ENCODE results near the gene HMGN4. TPM values are rescaled to one million over a fixed set of nuclear protein-coding genes. Genes with fewer than 3 reads are reported as not detected.
A peak's percentile ranks its signal among the peaks of the same experiment; 100 is the strongest.
"Not testable (repeated sequence)": the region's sequence is repeated elsewhere in the genome, so short reads cannot be mapped to it uniquely, and the experiment has no call there.

HMGN4 gene
- total RNA-seq, 1 donor from 2014 or later: 48.4 TPM

DNA sequence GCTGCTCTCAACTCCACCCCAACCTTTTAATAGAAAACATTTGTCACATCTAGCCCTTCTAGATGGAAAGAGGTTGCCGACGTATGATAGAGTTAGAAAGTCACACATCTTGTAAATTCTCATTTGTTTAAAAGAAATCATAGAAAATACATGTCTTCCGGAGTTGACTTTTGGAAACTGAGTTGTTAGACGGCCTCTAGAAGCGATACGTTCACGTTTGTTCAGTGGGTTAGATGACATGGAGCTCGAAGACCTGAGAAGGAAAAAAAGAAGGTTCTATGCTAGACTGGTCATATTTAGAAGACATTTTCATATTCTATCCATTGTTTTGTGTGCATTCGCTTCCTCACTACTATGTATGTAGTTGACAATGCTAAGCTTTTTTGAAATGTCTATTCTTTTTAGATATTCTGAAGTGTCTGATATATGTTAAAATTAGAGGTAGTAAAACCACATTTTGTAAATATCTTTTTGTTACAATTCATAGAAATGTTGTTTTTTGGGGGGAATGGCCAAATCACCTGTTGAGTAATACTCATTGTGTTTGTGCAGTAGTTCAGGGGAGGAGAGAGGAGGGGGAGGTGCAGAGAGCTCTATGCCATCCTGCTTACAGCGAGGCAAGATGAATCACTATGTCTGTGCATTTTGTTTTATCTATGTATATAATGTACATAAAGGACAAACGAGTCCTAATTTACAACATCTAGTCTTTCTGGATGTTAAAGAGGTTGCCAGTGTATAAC, 15.5 kb upstream of the HMGN4 start:
- peak; percentile 31 for DNase-seq (ENCODE audit: low spot score)

DNA sequence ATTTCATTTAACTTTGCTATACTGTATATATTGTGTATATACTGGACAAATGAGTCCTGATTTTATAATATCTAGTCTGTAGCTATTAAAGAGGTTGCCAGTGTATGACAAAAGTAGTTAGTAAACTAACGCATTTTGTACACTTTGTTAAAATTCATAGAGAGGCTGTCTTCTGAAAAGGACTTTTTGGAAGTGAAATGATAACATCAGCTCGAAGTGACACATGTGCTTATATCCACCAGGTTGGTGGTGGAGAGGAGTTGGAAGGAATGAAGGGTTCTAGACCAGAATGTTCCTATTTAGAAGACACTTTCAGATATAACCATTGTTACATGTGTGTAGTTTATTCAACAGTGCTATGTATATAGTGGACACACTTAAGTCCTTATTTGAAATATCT, 13.9 kb upstream of the HMGN4 start:
- DNase-seq (ENCODE audit: low spot score): not testable (repeated sequence)

DNA sequence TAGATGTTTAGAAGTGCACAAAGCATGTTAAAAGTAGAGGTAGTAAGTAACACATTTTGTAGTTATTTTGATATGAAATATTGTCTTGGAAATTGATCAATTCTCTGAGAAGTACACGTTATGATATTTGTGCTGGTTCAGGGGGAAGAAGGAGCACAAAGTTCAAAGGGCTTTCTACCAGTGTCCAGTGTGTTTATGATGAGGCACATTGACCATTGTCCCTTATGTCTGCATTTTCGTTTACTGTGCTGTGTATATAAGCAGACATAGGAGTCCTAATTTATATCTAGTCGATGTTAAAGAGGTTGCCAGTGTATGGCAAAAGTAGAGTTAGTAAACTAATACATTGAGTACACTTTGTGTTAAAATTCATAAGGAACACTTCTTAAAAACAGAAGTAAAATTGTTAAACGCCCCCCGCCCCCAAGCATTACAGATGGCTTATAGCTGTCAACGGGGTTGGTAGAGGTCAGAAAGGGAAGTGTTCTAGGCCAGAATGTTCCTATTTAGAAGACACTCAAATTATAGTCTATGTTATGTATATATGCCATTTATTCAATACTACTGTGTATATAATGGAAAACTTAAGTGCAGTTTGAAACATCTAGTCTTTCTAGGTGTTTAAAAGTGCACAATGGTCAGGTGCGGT, 13.3 kb upstream of the HMGN4 start:
- DNase-seq (ENCODE audit: low spot score): no peak

DNA sequence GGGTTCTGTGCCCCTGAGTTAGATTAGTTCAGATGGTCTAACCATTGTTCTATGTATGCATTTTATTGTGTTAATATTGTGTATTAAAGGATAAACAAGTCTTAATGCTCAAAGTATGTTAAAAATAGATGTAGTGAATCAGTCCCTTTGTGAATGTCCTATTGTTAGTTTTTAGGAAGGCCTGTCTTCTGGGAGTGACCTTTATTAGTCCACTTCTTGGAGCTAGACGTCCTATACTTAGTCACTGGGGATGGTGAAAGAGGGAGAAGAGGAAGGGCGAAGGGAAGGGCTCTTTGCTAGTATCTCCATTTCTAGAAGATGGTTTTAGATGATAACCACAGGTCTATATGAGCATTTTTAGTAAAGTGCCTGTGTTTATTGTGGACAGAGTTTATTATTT, 12.3 kb upstream of the HMGN4 start:
- DNase-seq (ENCODE audit: low spot score): no peak

DNA sequence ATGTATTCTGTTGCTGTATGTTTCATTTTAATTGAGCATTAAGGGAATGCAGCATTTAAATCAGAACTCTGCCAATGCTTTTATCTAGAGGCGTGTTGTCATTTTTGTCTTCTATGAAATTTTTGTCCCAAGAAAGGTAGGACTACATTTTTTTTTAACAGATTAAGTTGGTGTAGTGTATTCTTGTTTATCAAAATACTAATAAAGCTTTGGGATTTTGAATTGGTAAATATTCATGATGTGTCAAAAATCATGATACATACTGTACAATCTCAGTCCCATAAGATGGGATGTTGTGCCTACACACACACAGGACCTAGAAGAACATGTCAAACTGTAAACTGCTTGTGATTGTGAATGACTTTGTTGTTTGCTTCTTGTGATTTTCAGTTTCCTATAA, 11.2 kb upstream of the HMGN4 start:
- DNase-seq (ENCODE audit: low spot score): no peak

DNA sequence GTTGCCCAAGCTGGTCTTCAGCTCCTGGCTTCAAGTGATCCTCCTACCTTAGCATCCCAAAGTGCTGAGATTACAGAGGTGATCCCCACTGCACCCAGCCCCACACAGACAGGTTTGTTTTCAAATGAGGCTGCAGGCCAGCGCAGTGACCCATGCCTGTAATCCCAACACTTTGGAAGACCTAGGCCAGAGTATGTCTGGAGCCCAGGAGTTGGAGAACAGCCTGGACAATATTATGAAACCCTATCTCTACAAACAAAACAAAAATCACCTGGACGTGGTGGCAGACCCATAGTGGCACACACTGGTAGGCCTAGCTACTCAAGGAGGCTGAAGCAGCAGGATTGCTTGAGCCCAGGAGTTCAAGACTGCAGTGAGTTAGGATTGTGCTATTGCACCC, 8.0 kb upstream of the HMGN4 start:
- no peak for DNase-seq (ENCODE audit: low spot score)

DNA sequence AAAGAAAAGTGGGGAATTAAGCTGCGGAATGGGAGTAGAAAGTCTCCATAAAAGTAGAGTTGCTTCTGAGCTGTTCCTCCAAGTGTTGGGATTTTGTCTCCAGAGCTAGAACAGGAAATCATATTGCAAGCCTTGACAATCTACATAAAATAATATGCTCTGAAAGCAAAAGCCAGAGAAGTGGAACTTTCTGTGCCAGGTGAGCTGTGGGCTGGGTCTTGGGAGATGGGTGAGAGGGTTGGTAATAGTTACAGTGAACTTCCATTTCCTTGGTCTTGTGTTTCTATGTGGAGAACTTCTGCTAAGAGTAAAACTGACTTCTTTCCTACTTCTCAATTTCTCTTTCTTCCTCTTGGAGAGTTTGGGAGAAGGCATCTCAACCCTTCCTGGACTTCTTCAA, 6.3 kb upstream of the HMGN4 start:
- DNase-seq (ENCODE audit: low spot score): no peak

DNA sequence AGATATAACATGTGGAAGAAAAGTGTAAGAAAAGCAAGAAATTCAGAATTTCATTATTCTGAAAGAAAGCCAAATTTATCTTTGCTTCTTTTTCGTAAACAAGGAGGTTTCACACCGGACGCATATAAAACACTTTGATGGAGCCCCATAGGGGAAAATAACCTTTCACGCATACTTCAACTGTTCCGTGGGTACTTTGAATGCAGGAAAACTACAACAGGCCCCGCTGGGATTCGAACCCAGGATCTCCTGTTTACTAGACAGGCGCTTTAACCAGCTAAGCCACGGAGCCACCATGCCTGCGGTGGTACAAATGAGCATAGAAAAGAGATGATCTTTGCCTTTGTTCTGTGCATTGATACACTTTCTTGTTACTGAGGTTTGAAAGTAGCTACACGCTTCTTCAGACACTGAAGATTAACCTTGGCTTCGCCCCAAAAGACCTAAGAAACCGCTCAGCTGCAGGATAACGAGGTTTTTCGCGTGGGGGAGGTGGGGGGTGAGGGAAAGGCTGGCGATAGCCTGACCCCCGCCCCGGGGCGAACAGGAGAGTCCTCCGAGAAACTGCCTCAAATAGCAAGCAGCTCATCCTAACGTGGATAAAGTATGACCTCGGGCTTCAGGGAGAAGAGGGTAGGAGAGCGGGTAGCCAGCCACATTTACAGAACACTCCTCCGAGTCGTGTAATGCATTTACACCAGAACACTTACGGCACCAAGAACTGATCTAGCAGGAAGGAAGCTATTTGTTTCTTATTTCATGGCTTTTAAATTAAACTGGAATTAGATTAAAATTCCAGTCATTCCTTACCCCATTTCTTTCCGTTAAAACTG, 5.3 kb upstream of the HMGN4 start:
- DNase-seq (ENCODE audit: low spot score): peak; percentile 97

DNA sequence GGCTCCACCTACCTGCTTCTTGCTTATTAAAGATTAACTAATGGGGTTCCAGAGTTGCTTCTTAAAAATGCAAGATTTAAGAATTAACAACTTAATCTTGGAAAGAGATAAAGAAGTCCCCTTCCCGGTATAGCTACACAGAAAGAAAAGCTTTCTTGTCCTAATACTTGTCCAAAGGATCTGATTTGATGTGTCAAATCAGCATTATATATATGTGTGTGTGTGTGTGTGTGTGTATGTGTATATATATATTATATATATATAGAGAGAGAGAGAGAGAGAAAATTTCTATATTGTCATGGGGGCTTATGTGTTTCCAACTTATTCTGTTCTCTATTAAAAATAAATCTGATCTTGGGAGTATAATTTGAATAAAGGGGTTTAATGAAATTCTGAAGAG, 4.6 kb upstream of the HMGN4 start:
- DNase-seq (ENCODE audit: low spot score): no peak

DNA sequence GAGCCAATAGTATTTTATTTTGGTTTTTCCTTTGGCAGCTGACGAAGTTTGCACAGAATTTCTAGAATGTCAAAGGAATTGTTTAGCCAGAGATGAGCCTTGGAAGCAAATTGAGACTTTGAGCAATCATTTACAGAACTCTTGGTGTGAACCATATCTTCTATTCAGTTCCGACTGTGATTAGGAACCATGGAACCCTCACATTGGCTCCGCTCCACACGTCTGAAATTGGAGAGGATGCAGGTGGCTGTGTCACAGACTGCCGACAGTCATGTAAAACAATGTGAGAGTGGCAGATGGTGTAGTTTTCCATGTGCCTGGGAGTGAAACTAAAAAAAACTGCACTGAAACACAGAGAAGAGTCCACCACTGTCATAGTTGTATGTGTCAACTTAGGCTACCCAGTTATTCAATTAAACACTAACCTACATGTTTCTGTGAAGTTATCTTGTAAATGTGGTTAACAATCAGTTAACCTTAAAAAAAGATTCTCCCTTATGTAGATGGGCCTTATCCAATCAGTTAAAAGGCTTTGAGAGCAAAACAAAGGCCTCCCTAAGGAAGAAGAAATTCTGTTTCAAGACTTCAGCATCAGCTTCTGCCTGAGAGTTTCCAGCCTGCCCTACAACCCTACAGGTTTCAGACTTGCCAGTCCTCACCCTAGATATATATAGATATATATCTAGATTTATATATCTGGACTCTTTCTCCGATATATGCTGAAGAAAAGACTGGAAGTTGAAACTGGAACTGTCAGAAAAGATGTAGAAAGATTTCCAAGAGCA, 3.3 kb upstream of the HMGN4 start:
- DNase-seq (ENCODE audit: low spot score): no peak

DNA sequence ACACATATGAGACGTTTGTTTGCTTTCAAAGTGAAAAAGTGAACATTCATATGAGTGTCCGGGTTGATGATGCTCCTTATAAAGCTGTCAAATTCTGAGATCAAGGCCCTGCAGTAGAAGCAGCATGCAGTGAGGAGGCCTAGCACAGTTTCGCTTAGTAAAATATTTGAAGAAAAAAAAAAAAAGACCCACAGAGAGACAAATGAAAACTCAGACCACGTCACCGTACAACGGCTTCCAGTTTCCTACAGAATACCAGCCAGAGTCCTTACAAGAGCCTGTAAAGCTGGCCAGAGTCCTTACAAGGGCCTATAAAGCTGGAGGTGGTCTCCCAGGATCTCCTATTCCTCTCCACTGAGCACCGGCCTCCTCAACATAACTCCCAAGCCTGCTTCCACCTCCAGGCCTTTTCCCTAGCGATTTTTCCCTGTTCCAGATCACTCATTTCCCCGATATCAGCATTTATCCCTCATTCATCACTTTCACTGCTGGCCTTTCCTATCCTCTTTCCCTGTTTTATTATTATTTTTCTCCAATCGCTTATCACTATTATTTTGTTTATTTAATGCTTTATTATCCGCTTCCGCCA, 1.5 kb upstream of the HMGN4 start:
- peak; percentile 86 for DNase-seq (ENCODE audit: low spot score)

DNA sequence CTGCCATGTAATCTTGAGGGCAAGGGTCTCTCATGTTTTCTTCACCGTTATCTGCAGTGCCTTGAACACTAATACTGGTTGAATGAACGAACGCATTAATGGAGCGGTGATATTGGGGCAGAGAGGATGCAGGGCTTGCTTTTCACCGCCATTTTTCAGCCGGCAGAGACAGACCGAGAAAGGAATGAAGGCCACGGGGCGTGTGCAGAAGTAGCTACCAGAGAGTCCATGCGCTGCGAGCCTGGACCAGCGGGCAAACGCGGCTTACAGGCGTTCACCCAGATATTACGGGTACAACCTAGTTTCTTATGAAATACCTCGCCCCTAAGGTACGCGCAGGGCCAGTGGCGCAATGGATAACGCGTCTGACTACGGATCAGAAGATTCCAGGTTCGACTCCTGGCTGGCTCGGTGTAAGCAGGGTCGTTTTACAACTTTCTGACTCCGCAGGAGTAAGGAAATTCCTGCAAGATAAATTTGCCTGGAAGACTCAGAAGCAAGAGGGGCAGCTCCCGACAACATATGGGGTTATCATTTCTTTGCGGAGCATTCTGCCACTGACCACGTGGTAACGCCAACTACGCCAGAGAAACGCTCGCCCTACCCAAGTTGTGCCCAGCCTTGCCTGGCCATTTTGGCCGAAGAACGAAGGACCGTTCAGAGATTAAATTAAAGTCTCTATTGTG, 863 bp upstream of the HMGN4 start:
- DNase-seq (ENCODE audit: low spot score): peak; percentile 94

DNA sequence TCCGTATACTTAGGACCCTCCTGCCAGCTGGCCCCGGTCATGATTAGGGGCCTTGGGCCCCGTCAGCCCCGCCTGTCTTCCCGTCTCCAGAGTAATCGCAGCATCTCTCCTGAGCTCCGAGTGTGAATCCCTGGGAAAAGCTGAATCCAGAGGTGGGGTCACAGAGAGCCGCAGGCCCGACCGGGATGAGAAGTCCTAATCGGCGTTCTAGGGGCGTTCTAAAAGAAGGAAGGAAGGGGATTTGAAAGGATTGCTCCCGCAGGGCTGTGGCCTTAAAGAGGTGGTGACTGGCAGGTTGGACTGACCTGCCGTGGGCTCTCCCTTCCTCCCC, 371 bp downstream of the HMGN4 start:
- DNase-seq (ENCODE audit: low spot score): no peak

DNA sequence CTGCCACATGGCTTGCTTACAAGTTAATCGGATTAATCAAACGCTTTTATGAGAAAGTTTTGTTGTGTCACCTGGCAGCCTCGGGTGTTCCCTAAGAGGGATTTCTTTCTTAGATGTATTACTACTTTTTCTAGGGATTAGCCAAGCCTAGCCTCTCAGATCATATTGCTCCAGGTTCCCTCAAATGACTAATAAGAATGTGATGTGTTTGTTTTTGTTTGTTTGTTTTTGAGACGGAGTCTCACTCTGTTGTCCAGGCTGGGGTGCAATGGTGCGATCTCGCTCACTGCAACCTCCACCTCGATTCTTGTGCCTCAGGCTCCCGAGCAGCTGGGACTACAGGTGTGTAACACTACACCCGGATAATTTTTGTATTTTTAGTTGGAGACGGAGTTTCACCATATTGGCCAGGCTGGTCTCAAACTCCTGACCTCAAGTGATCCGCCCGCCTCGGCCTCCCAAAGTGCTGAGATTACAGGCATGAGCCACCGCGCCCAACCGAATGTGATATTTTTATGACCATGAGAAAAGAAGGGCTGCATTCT, 977 bp downstream of the HMGN4 start:
- DNase-seq (ENCODE audit: low spot score): no peak

DNA sequence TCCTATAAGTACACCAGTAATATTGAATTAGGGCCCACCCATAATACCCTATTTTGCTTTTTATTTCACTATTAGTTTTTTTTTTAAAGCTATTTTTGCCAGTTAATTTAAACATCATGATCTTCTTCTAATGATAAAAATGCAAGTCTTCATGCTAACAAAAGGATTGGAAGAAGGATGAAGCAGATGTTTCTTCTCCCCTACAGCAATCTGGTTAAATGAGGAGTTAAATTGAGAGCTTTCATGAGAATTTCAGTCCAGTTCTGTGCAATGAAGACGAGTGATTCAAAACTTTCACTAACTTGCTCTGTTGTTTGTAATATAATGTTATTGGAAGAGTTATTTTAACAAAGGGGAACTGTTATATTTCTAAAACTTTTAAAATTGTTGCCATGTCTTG, 3.4 kb downstream of the HMGN4 start:
- DNase-seq (ENCODE audit: low spot score): no peak

DNA sequence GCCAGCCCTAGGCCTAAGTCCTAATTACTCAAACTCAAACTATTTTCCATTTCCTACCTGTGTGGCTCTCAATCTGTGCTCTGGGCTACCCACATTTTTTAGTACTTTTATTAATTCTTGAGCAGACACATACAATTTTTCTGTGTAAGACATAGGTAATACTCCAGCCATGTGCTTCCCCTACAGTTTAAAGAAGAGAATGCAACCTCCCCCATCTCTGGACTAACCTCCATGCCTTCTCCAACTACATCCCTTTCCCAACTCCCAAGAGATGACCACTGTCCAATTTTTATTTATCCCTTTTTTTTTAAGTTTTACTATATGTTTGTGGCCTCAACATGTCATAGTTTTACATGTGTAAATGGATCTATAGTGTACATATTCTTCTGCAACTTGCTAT, 5.8 kb downstream of the HMGN4 start:
- DNase-seq (ENCODE audit: low spot score): no peak

DNA sequence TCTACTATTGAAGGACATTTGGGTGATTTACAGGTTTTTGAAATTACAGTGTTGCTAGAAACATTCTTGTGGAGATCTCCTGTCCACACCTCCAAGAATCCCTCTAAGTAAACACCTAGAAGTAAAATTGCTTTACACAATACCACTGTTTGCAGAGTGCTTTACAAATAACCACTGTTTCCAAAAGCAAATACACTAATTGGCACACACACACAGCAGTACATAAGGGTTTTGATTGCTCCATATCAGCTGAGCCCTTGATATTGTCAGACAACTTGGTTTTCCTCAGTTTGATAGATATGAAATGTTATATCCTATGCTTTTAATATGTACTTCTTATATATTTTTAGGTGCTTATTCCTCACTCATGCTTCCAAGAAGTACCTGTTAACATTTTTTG, 6.3 kb downstream of the HMGN4 start:
- no peak for DNase-seq (ENCODE audit: low spot score)

DNA sequence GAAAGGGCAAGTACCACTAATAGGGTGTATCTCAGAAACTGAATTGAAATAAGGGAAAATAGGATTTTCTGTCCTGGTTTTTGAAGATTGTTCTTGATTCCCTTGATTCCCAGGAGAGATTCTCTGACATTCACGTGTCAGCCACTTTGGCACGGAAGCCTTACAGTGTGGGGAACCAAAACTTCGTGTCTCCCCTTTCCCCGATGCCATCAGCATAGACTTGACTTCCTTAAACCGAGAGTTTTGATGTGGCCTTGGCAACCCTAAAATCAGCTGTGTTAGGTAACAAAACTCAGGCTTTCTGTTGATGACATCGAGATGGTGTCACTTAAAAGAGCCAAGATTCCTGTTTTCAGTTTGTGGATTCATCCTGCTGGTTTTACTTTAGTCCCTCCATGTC, 7.5 kb downstream of the HMGN4 start:
- no peak for DNase-seq (ENCODE audit: low spot score)

DNA sequence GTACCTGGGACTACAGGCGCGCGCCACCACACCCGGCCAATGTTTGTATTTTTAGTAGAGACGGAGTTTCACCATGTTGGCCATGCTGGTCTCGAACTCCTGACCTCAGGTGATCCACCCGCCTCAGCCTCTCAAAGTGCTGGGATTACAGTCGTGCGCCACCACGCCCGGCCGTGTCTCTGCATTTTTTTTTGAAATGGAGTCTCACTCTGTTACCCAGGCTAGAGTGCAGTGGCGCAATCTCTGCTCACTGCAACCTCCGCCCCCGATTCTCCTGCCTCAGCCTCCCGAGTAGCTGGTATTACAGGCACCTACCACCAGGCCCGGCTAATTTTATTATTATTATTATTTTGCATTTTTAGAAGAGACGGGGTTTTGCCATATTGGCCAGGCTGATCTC, 9.2 kb downstream of the HMGN4 start:
- not testable (repeated sequence) for DNase-seq (ENCODE audit: low spot score)

DNA sequence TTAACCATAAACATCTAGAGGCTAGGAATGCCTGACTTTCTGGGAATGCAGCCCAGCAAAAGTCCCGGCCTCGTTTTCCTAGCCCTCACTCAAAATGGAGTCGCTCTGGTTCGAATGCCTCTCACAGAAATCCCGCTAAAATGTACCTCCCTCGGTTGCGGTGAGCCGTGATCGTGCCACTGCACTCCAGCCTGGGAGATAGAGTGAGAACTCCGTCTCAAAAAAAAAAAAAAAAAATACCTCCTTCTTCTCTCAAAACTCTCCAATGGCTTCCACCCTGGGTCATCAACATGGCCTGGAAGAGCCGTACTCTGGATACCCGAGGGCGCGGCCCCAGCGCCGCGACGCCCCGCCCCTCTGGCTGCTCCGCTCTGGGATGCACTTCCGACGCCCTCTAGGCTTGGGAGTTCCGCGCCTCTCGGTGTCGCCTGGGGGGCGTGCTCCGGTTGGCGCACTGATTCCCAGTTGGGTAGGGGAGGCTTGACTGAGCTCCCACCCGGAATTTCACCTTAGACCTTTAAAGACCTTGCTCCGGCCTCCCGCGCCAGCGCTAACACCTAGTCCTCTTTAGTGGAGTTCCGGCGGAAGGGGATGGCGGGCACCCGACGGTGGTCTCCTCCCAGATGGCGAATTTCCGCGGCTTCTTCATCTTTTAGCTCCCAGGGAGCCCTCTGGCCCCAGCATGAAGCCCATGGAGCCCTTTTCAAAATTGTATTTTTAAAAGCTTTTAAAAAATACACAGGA, 12.3 kb downstream of the HMGN4 start:
- DNase-seq (ENCODE audit: low spot score): peak; percentile 74
